ENCODE data around the gene MTSS2. TPM values are rescaled to one million over a fixed set of nuclear protein-coding genes. Genes with fewer than 3 reads are reported as not detected.

MTSS2 gene
- polyA plus RNA-seq, 1 of the 3 experiments (the other 2 are of a cell fraction) = 54.1 TPM

DNA sequence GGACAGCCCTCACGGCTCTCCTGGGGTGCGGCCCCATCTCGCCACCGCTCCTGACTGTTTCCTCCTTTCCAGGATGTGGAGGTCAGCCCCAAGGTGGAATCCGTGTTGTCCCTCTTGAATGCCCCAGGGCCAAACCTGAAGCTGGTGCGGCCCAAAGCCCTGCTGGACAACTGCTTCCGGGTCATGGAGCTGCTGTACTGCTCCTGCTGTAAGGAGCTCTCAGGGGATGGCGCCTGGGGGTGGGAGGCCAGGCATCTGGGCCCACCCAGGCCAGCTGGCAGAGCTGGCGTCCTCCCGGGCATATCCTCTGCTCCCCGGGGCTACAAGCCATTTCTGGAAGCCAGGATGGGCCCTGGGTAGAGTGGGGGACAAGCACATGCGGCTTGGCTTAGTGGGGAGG, 26.3 kb downstream of the MTSS2 start:
- TF ChIP-seq, protein P1, sequence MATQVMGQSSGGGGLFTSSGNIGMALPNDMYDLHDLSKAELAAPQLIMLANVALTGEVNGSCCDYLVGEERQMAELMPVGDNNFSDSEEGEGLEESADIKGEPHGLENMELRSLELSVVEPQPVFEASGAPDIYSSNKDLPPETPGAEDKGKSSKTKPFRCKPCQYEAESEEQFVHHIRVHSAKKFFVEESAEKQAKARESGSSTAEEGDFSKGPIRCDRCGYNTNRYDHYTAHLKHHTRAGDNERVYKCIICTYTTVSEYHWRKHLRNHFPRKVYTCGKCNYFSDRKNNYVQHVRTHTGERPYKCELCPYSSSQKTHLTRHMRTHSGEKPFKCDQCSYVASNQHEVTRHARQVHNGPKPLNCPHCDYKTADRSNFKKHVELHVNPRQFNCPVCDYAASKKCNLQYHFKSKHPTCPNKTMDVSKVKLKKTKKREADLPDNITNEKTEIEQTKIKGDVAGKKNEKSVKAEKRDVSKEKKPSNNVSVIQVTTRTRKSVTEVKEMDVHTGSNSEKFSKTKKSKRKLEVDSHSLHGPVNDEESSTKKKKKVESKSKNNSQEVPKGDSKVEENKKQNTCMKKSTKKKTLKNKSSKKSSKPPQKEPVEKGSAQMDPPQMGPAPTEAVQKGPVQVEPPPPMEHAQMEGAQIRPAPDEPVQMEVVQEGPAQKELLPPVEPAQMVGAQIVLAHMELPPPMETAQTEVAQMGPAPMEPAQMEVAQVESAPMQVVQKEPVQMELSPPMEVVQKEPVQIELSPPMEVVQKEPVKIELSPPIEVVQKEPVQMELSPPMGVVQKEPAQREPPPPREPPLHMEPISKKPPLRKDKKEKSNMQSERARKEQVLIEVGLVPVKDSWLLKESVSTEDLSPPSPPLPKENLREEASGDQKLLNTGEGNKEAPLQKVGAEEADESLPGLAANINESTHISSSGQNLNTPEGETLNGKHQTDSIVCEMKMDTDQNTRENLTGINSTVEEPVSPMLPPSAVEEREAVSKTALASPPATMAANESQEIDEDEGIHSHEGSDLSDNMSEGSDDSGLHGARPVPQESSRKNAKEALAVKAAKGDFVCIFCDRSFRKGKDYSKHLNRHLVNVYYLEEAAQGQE (IDR thresholded peaks at IDR 0.05; ENCODE audit: low read depth, low read length) = no peak
- TF ChIP-seq NRF1 (IDR thresholded peaks at IDR 0.05; ENCODE audit: low read depth, low read length) (no peak), SIN3A (IDR thresholded peaks at IDR 0.05; ENCODE audit: borderline replicate concordance, low read depth, low read length) (no peak), TCF12 (IDR thresholded peaks at IDR 0.05) (no peak), EP300 (IDR thresholded peaks at IDR 0.05; ENCODE audit: borderline replicate concordance in 1 of 2, low read depth in 1 of 2, low read length in 1 of 2) (no peak), POLR2AphosphoS5 (IDR thresholded peaks at IDR 0.05; ENCODE audit: low read depth, low read length) (no peak), FOXM1 (IDR thresholded peaks at IDR 0.05; ENCODE audit: low read depth) (no peak), GABPA (IDR thresholded peaks at IDR 0.05; ENCODE audit: low read depth) (no peak), GATA2 (CRISPR knock-in tag; IDR thresholded peaks at IDR 0.05) (no peak), MEF2A (IDR thresholded peaks at IDR 0.05; ENCODE audit: borderline replicate concordance, low read depth) (no peak)
- TF ChIP-seq, protein P2, sequence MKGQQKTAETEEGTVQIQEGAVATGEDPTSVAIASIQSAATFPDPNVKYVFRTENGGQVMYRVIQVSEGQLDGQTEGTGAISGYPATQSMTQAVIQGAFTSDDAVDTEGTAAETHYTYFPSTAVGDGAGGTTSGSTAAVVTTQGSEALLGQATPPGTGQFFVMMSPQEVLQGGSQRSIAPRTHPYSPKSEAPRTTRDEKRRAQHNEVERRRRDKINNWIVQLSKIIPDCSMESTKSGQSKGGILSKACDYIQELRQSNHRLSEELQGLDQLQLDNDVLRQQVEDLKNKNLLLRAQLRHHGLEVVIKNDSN (IDR thresholded peaks at IDR 0.05; ENCODE audit: borderline replicate concordance, low read depth) = no peak
- TF ChIP-seq, protein P3, sequence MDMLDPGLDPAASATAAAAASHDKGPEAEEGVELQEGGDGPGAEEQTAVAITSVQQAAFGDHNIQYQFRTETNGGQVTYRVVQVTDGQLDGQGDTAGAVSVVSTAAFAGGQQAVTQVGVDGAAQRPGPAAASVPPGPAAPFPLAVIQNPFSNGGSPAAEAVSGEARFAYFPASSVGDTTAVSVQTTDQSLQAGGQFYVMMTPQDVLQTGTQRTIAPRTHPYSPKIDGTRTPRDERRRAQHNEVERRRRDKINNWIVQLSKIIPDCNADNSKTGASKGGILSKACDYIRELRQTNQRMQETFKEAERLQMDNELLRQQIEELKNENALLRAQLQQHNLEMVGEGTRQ (IDR thresholded peaks at IDR 0.05; ENCODE audit: borderline replicate concordance, low read depth, low read length) = no peak
- TF ChIP-seq, protein P4, sequence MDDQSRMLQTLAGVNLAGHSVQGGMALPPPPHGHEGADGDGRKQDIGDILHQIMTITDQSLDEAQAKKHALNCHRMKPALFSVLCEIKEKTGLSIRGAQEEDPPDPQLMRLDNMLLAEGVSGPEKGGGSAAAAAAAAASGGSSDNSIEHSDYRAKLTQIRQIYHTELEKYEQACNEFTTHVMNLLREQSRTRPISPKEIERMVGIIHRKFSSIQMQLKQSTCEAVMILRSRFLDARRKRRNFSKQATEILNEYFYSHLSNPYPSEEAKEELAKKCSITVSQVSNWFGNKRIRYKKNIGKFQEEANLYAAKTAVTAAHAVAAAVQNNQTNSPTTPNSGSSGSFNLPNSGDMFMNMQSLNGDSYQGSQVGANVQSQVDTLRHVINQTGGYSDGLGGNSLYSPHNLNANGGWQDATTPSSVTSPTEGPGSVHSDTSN (IDR thresholded peaks at IDR 0.05) = no peak
- TF ChIP-seq, protein P5, sequence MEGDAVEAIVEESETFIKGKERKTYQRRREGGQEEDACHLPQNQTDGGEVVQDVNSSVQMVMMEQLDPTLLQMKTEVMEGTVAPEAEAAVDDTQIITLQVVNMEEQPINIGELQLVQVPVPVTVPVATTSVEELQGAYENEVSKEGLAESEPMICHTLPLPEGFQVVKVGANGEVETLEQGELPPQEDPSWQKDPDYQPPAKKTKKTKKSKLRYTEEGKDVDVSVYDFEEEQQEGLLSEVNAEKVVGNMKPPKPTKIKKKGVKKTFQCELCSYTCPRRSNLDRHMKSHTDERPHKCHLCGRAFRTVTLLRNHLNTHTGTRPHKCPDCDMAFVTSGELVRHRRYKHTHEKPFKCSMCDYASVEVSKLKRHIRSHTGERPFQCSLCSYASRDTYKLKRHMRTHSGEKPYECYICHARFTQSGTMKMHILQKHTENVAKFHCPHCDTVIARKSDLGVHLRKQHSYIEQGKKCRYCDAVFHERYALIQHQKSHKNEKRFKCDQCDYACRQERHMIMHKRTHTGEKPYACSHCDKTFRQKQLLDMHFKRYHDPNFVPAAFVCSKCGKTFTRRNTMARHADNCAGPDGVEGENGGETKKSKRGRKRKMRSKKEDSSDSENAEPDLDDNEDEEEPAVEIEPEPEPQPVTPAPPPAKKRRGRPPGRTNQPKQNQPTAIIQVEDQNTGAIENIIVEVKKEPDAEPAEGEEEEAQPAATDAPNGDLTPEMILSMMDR (IDR thresholded peaks at IDR 0.05) = no peak
- CTCF ChIA-PET = interaction anchor here (1.1 to 1.9 kb wide), 2 partner anchors 54 to 111 kb away, joined by 3 to 18 read pairs; no protein-coding TSS in a partner anchor
- peaks cover 0 to 9% of the 10 kb centered on the region in 2 experiments; a peak in 1 of 4 replicates for H3K4me1 ChIP-seq (ENCODE audit: control insufficient read depth in 1 of 2, insufficient read depth in 2 of 2, low read depth in 1 of 2, low read length in 1 of 2)
- peaks cover 6 to 13% of the 10 kb centered on the region in 2 experiments for H3K36me3 ChIP-seq (replicated peaks in 1 of 2; ENCODE audit: control insufficient read depth in 1 of 2, insufficient read depth in 2 of 2, low read length in 1 of 2)
- POLR2A ChIA-PET = no interaction called here
- no peaks in the 10 kb centered on the region for H3K9me2 ChIP-seq
- H3K4me2 ChIP-seq = no peak overlapping the region
- H3K27ac ChIP-seq (ENCODE audit: low read depth in 2 of 2, low read length in 1 of 2) = no peak overlapping the region
- H3K9ac ChIP-seq = no peak overlapping the region
- H4K20me1 ChIP-seq (ENCODE audit: insufficient read depth) = peaks cover 13% of the 10 kb centered on the region
- H3K79me2 ChIP-seq (ENCODE audit: insufficient read depth) = no peaks in the 10 kb centered on the region
- no peak overlapping the region for H3K4me3 ChIP-seq (ENCODE audit: low read depth in 2 of 2, low read length in 1 of 2)
- no peaks in the 10 kb centered on the region for H3K27me3 ChIP-seq (ENCODE audit: insufficient read depth)
- H3F3A ChIP-seq (replicated peaks; ENCODE audit: insufficient read depth) = no peaks in the 10 kb centered on the region
- H2AFZ ChIP-seq (ENCODE audit: low read depth) = no peak overlapping the region
- DNase-seq = peak; percentile 36
- 89% methylated on average over 10 of the region's 12 CpGs for WGBS (ENCODE audit: low lambda C conversion rate)
- H3K9me3 ChIP-seq = no peaks in the 10 kb centered on the region
